PFSK-1 (cell line): ENCODE results near the gene HHLA2.

Source experiments
- FOXP2 ChIP-seq: optimal IDR thresholded peaks from 2 replicates; pipeline ENCODE3; 2011; ENCODE audit warnings: borderline replicate concordance, control low read depth, inconsistent platforms; ENCODE audit not compliant: insufficient read depth; ENCODE audit errors: extremely low read length, extremely low read depth
- POLR2AphosphoS5 ChIP-seq: IDR thresholded peaks from 2 replicates; pipeline ENCODE4 v1.6.1; 2012; ENCODE audit warnings: low read depth, mild to moderate bottlenecking, control low read depth, low read length, moderate library complexity
- REST ChIP-seq, 2 experiments: IDR thresholded peaks; 2 replicates each; pipeline versions ENCODE4 v1.6.1 to v1.8.0; 2011 to 2012; ENCODE audit warnings: low read depth in 2 of 2, low read length in 2 of 2, control low read depth in 1 of 2, inconsistent platforms in 1 of 2, mild to moderate bottlenecking in 1 of 2, moderate library complexity in 1 of 2; ENCODE audit not compliant: insufficient read depth in 1 of 2
- SIN3A ChIP-seq: IDR thresholded peaks from 2 replicates; pipeline ENCODE4 v1.6.1; 2012; ENCODE audit warnings: mild to moderate bottlenecking, low read length, moderate library complexity, borderline replicate concordance; ENCODE audit not compliant: insufficient read depth
- TAF1 ChIP-seq: IDR thresholded peaks from 2 replicates; pipeline ENCODE4 v1.6.1; 2012; ENCODE audit warnings: low read length, control low read depth, borderline replicate concordance; ENCODE audit not compliant: insufficient read depth

HHLA2 gene

GRCh38 chr3:108338901-108339545 is 42.7 kb downstream of the HHLA2 start:
- TF ChIP-seq FOXP2 (no peak), SIN3A (no peak), TAF1 (no peak), POLR2AphosphoS5 (no peak), REST (IDR thresholded peaks at IDR 0.05; ENCODE audit: insufficient read depth in 1 of 2, low read depth in 2 of 2, low read length in 2 of 2) (no peak)

- TF ChIP-seq FOXP2 (no peak), TAF1 (no peak), SIN3A (no peak), POLR2AphosphoS5 (no peak), REST (IDR thresholded peaks at IDR 0.05; ENCODE audit: insufficient read depth in 1 of 2, low read depth in 2 of 2, low read length in 2 of 2) (no peak)
These were observed 45.6 kb downstream of the HHLA2 start for GRCh38 chr3:108341911-108342310.

- TF ChIP-seq FOXP2, result no peak
- no peak for TF ChIP-seq TAF1
- no peak for TF ChIP-seq SIN3A
- TF ChIP-seq POLR2AphosphoS5, result no peak
- TF ChIP-seq REST (IDR thresholded peaks at IDR 0.05; ENCODE audit: insufficient read depth in 1 of 2, low read depth in 2 of 2, low read length in 2 of 2), result no peak
These were observed 46.6 kb downstream of the HHLA2 start for GRCh38 chr3:108342837-108343486.

- no peak for TF ChIP-seq POLR2AphosphoS5
- TF ChIP-seq REST (IDR thresholded peaks at IDR 0.05; ENCODE audit: insufficient read depth in 1 of 2, low read depth in 2 of 2, low read length in 2 of 2), result no peak
- TF ChIP-seq FOXP2, result no peak
- no peak for TF ChIP-seq SIN3A
- TF ChIP-seq TAF1, result no peak
These were observed 47.1 kb downstream of the HHLA2 start for GRCh38 chr3:108343491-108343890.
